ENCODE results near the gene TEDC2. TPM values are rescaled to one million over a fixed set of nuclear protein-coding genes. Genes with fewer than 3 reads are reported as not detected.

Gene TEDC2
- total RNA-seq, 4 donors from 2014 or later, result 0.83 to 0.96 TPM; not detected in 2

DNA sequence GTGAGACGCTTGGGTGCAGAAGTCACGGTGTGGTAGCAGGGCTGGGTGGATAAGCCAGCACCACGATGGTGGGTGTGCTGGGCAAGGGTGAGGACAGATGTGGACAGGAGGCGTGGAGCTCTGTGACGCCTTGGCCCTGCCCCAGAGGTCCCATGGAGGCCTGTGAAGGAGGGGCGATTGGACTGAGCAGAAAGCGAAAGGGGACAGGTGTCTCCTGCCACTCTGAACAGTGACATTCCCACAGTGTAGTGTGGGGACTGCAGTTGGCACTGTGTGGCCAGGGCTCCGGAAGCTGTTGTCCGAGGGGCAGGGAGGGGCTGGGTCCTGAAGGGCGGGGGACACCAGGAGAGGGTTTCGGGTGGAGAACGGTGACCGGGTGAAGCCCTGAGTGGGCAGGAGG, 22.3 kb downstream of the TEDC2 start:
- Histone ChIP-seq H3K27me3 (no peaks in the 10 kb centered on the region), H3K27ac (peak overlapping the region in 2 of 3 donors; percentile 61 to 73), H3K4me1 (peaks cover 35 to 73% of the 10 kb centered on the region in 2 donors), H3K4me3 (replicated peaks in 1 of 3) (no peak overlapping the region), H3K36me3 (no peaks in the 10 kb centered on the region), H3K9me3 (no peaks in the 10 kb centered on the region)
- DNase-seq, result no peak
- intact Hi-C loops (cut with DNase I), result no loop called here
- TF ChIP-seq, protein P1, sequence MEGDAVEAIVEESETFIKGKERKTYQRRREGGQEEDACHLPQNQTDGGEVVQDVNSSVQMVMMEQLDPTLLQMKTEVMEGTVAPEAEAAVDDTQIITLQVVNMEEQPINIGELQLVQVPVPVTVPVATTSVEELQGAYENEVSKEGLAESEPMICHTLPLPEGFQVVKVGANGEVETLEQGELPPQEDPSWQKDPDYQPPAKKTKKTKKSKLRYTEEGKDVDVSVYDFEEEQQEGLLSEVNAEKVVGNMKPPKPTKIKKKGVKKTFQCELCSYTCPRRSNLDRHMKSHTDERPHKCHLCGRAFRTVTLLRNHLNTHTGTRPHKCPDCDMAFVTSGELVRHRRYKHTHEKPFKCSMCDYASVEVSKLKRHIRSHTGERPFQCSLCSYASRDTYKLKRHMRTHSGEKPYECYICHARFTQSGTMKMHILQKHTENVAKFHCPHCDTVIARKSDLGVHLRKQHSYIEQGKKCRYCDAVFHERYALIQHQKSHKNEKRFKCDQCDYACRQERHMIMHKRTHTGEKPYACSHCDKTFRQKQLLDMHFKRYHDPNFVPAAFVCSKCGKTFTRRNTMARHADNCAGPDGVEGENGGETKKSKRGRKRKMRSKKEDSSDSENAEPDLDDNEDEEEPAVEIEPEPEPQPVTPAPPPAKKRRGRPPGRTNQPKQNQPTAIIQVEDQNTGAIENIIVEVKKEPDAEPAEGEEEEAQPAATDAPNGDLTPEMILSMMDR (IDR thresholded peaks at IDR 0.05), result no peak
- WGBS, 2 donors, result 82 to 85% methylated on average over 13 of the region's 13 CpGs

DNA sequence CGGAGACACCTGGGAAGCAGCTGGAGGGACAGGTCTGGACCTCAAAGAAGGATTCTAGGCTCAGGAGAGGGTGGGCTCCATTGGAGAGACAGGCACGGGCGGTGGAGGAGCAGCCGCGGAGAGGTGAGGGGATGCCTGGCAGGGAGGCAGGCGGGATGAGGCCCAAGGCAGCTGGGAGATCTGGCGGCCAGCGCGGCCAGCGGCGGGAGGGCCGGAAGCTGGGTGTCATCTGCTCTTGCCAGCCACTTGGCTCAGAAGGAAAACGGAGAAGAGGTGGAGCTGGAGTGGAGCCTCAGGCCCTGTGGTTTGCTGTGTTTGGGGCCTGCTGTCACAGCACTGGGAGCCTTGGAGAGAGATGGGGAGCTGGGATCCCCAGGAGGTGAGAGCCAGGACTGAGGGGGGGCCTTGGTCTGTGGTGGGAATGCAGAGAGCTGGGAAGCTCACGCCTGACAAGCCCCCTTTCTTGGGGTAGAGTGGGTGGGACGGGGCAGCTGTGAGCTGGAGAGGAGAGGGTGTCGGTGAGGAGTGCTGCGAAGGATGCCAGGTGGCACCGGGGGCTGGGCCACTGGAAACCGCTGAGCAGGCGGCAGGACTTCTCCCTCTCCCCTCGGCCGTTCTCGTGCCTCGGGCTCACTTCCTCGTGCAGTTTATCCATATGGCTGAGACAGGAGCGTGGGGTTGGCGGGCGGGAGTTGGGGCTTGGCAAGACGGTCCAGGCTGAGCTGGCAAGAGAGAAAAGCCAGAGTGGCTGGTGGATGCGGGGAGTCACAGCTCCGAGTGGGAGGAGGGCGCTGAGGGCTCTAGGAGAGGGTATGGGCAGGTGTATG, 23.0 kb downstream of the TEDC2 start:
- 34 to 53% methylated on average over 32 of the region's 32 CpGs for WGBS, 2 donors
- peak; percentile 51 to 59 for DNase-seq
- H3K36me3 ChIP-seq, result no peaks in the 10 kb centered on the region
- TF ChIP-seq, protein P1 (IDR thresholded peaks at IDR 0.05), result no peak
- no peak for TF ChIP-seq POLR2A (IDR thresholded peaks at IDR 0.05)
- H3K27ac ChIP-seq, result peak overlapping the region; percentile 22 to 61 (median 45)
- H3K9me3 ChIP-seq, result no peaks in the 10 kb centered on the region
- peaks cover 38 to 73% of the 10 kb centered on the region in 2 donors for H3K4me1 ChIP-seq
- no peaks in the 10 kb centered on the region for H3K27me3 ChIP-seq
- no peak overlapping the region for H3K4me3 ChIP-seq (replicated peaks in 1 of 3)
- intact Hi-C loops (cut with DNase I), result no loop called here

DNA sequence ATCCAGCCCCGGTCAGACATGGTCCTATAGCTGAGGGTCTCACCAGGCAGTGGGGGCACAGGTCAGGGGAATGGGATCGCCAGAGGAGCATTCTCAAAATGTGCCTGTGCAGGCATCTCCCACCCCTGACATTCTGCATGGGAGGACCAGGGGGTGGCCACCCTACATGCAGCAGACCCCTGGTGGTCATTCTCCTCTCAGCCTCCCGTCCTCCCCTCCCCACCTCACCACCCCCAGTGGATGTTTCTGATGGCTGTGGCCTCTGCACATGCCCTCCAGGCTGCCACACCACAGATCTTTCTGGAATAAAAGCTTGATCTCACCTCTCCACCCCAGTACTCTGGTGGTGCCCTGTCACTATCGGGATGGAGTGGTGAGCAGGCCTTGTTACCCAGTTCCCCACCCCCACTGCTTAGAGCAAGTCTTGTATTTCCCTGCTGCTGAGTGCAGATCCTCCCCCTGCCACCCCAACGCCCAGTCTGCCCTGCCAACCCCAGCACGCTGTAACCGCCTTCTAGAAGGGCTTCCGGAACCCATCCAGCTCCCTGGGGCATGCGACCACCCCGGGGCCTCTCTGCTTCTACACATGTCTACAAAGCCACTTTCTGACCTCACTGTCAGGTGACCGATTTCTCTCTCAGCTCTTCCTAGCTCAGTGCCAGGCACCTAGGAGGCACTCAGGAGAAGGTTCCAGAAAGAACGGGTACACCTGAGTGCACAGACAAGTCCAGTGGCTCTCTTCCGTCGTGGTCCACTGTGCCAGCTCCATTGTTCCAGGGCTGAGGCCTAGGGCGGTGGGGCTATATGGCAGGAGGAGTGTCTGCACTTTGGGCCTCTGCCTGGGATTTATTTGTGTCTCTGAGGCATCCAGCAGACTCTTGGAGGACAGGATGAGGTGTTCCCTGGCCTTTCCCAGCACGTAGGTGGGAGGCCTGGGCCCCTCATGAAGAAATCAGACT, 24.3 kb downstream of the TEDC2 start:
- peak; percentile 44 to 55 for DNase-seq
- Histone ChIP-seq H3K4me3 (replicated peaks in 1 of 3) (no peak overlapping the region), H3K9me3 (no peaks in the 10 kb centered on the region), H3K36me3 (no peaks in the 10 kb centered on the region), H3K4me1 (peaks cover 38 to 69% of the 10 kb centered on the region in 2 donors), H3K27ac (peak overlapping the region; percentile 41 to 54 (median 45)), H3K27me3 (no peaks in the 10 kb centered on the region)
- WGBS, 2 donors, result 68 to 78% methylated on average over 16 of the region's 16 CpGs
- TF ChIP-seq POLR2A (IDR thresholded peaks at IDR 0.05), result no peak
- TF ChIP-seq, protein P1 (IDR thresholded peaks at IDR 0.05), result no peak
- intact Hi-C loops (cut with DNase I), result no loop called here

DNA sequence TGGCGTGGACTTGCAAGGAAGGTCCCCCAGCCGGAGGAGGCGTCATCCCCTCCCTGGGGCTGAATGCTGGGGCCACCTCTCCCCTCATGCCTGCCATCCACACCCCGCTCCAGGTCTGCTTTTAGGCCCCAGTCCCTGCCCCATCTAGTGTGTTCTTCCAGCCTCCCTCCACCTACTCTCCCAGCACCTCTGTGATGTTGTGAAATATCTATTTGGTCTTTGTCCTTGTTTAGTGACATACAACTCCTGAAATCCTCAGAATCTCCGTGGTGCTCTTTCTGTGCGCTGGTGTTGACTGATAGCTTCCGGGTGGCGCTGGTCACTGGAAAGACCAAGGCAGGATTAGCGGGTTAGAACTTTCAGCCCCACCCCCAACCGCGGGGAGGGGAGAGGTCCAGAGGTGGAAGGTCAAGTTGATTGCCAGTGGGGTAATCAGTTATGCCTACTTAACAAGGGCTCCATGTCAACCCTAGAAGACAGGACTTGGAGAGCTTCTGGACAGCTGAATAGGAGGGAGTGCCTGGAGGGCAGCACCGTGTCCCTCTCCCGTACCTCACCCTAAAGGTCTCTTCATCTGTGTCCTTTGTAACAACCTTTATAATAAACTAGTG, 25.1 kb downstream of the TEDC2 start:
- no peaks in the 10 kb centered on the region for H3K36me3 ChIP-seq
- no peak for DNase-seq
- intact Hi-C loops (cut with DNase I), result no loop called here
- peaks cover 38 to 69% of the 10 kb centered on the region in 2 donors for H3K4me1 ChIP-seq
- H3K9me3 ChIP-seq, result no peaks in the 10 kb centered on the region
- TF ChIP-seq, protein P1 (IDR thresholded peaks at IDR 0.05), result no peak
- no peak for TF ChIP-seq POLR2A (IDR thresholded peaks at IDR 0.05)
- 87 to 89% methylated on average over 13 of the region's 13 CpGs for WGBS, 2 donors
- no peak overlapping the region for H3K4me3 ChIP-seq (replicated peaks in 1 of 3)
- peak overlapping the region; percentile 41 to 54 (median 45) for H3K27ac ChIP-seq
- no peaks in the 10 kb centered on the region for H3K27me3 ChIP-seq
